HG03139 (cell line): Measurements from ENCODE around the gene KREMEN1.
"Not testable (repeated sequence)": the region's sequence is repeated elsewhere in the genome, so short reads cannot be mapped to it uniquely, and the experiment has no call there.

Source experiments
- ATAC-seq: cut with Tn5 transposase; IDR thresholded peaks from one replicate; pipeline ENCODE4 v1.9.1; 2021; ENCODE audit not compliant: unreplicated experiment

Gene KREMEN1

GRCh38 chr22:29102300-29102699, 29.5 kb downstream of the KREMEN1 start:
- ATAC-seq = no peak

GRCh38 chr22:29103121-29103520, 30.3 kb downstream of the KREMEN1 start:
- no peak for ATAC-seq

- ATAC-seq = no peak
These were observed 32.6 kb downstream of the KREMEN1 start for GRCh38 chr22:29105468-29105867.

- no peak for ATAC-seq
These were observed 34.0 kb downstream of the KREMEN1 start for GRCh38 chr22:29106839-29107238.

GRCh38 chr22:29108137-29108536, 35.3 kb downstream of the KREMEN1 start:
- no peak for ATAC-seq

- ATAC-seq = no peak
These were observed 37.0 kb downstream of the KREMEN1 start for GRCh38 chr22:29109822-29110221.

- ATAC-seq = no peak
These were observed 38.1 kb downstream of the KREMEN1 start for GRCh38 chr22:29110946-29111345.

GRCh38 chr22:29112121-29112520, 39.3 kb downstream of the KREMEN1 start:
- no peak for ATAC-seq

- ATAC-seq = no peak
These were observed 39.8 kb downstream of the KREMEN1 start for GRCh38 chr22:29112681-29113080.

GRCh38 chr22:29113319-29113718, 40.5 kb downstream of the KREMEN1 start:
- ATAC-seq = no peak

GRCh38 chr22:29114392-29114791, 41.6 kb downstream of the KREMEN1 start:
- ATAC-seq = no peak

- no peak for ATAC-seq
These were observed 43.0 kb downstream of the KREMEN1 start for GRCh38 chr22:29115682-29116288.

- no peak for ATAC-seq
These were observed 43.7 kb downstream of the KREMEN1 start for GRCh38 chr22:29116397-29117123.

GRCh38 chr22:29117799-29118477, 45.1 kb downstream of the KREMEN1 start:
- ATAC-seq = no peak

- ATAC-seq = not testable (repeated sequence)
These were observed 47.5 kb downstream of the KREMEN1 start for GRCh38 chr22:29120098-29120912.

- ATAC-seq = no peak
These were observed 48.3 kb downstream of the KREMEN1 start for GRCh38 chr22:29121124-29121523.

GRCh38 chr22:29122041-29122440, 49.2 kb downstream of the KREMEN1 start:
- ATAC-seq = no peak

- no peak for ATAC-seq
These were observed 52.1 kb downstream of the KREMEN1 start for GRCh38 chr22:29124777-29125442.

- no peak for ATAC-seq
These were observed 52.6 kb downstream of the KREMEN1 start for GRCh38 chr22:29125443-29125778.

- no peak for ATAC-seq
These were observed 53.0 kb downstream of the KREMEN1 start for GRCh38 chr22:29125844-29126243.
